ENCODE measurements around the gene DCDC2B.

GRCh38 chr1:32198237-32199042, 10.4 kb upstream of the DCDC2B start:
- TF ChIP-seq CTCF (IDR thresholded peaks at IDR 0.05; ENCODE audit: borderline replicate concordance, extremely low read depth, low read length, poor library complexity, severe bottlenecking), result no peak
- TF ChIP-seq EZH2 (IDR thresholded peaks at IDR 0.05; ENCODE audit: borderline replicate concordance, low read depth, low read length, severe bottlenecking), result no peak

All from DND-41 (cell line).